Fibroblast of lung (primary cell): ENCODE results near the gene CPNE4.

Experiments used
- CTCF ChIP-seq, 2 donors: IDR thresholded peaks in 1 of 2; conservative IDR thresholded peaks in 1 of 2; 1 replicate in 1 of 2; 2 replicates in 1 of 2; pipeline ENCODE4 v1.5.1; 2011 to 2012; ENCODE audit warnings: low read length in 2 of 2, control low read depth in 1 of 2, inconsistent platforms in 1 of 2, low read depth in 1 of 2, mild to moderate bottlenecking in 1 of 2
- EZH2 ChIP-seq: IDR thresholded peaks from 2 replicates; pipeline ENCODE4 v1.5.1; 2012; ENCODE audit warnings: low read length, control low read depth, mild to moderate bottlenecking; ENCODE audit errors: missing control alignments

GRCh38 chr3:131620977-131621376 lies 413.8 kb downstream of the CPNE4 start:
- TF ChIP-seq CTCF (conservative IDR thresholded peaks at IDR 0.05 in 1 of 2, IDR thresholded peaks at IDR 0.05 in 1 of 2; ENCODE audit: low read depth in 1 of 2, low read length in 2 of 2): no peak
- TF ChIP-seq EZH2: no peak
